HT1080 (cell line): ENCODE measurements around the gene DTHD1. TPM values are rescaled to one million over a fixed set of nuclear protein-coding genes. Genes with fewer than 3 reads are reported as not detected.

ENCODE experiments used
- DNase-seq: peaks from one replicate; pipeline ENCODE4 v3.0.0-alpha.2; 2015; ENCODE audit warnings: low read depth
- polyA plus RNA-seq, 2 experiments: library from polyadenylated mRNA; depleted of rRNA; stranded (reverse); fragments of >200 nt; gene quantifications; 2 replicates each; pipeline ENCODE4 v1.2.3, GENCODE V29; 2015
- total RNA-seq: library from RNA; depleted of rRNA; stranded (reverse); fragments of >200 nt; shearing (Covaris generic); gene quantifications from 2 replicates; pipeline ENCODE4 v1.2.3, GENCODE V29; 2014; rRNA removed

Gene DTHD1
- not detected in 2 replicates for total RNA-seq
- not detected in 2 replicates for polyA plus RNA-seq (2015; cell fraction: cytosol; rRNA removed)
- polyA plus RNA-seq (2015; cell fraction: nucleus; rRNA removed), result not detected in 2 replicates

GRCh38 chr4:36281384-36282106, at the start of gene DTHD1:
TSS of gene DTHD1 (plus strand) at chr4:36281616. CDS start at chr4:36281759, 143 bp downstream.
- DNase-seq, result no peak

GRCh38 chr4:36233567-36234266, 47.7 kb upstream of the DTHD1 start:
- DNase-seq, result no peak

- peak; percentile 73 for DNase-seq
These were observed 46.1 kb upstream of the DTHD1 start for GRCh38 chr4:36235306-36235705.

DNA sequence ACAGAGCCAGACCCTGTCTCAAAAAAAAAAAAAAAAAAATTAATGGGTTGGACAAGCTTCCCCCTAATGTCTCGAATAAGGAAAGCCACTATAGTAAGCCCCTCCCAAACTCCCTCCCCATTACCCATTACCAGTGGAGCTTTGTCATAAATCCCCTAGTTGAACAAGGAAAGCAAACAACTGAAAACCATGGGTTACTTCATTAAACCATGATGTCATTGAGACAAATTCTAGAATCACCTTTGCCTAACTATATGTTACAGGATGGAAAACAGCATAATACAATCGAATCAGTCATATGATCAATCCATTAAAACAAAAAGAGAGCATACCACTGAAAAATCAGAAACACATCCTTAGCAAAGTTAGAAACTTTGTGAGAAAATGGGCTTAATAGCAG, 45.3 kb upstream of the DTHD1 start:
- DNase-seq, result no peak

DNA sequence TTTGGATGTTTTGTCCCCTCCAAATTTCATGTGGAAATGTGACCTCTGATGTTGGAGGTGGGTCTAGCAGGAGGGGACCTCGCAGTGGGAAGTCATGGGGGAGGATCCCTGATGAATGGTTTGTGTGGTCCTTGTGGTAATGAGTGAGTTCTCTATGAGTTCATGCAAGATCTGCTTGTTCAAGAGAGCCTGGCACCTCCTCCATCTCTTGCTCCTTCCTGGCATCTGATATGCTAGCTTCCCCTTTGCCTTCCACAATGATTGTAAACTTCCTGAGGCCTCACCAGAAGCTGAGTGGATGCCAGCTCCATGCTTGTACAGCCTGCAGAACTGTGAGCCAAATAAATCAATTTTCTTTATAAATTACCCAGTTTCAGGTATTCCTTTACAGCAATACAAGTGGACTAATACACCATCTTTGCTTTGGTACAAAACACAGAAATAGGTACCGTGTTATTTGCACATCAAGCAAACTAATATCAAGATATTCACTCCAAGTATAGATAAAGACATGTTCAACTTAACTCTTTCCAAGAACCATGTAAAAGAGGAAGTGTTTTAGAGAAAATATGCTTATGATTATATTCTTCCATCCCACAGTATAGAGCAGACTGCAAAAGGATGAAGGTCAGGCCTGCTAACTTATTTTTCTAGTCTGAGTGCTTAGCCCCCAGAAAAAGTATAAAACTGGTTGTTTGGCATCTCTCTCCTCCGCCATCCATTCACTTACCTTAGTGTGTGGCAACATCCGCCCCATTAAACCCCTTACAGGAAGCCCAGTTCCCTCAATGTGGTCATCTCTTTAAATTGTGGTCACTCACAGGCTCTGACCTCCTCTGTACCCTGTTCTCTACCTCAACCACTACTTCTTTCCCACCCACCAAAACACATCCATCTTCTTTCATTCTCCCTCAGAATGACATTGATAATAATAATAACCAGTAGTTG, 43.8 kb upstream of the DTHD1 start:
- DNase-seq, result no peak

- no peak for DNase-seq
These were observed 39.6 kb upstream of the DTHD1 start for GRCh38 chr4:36241771-36242170.

GRCh38 chr4:36242629-36243354, 38.6 kb upstream of the DTHD1 start:
- no peak for DNase-seq

DNA sequence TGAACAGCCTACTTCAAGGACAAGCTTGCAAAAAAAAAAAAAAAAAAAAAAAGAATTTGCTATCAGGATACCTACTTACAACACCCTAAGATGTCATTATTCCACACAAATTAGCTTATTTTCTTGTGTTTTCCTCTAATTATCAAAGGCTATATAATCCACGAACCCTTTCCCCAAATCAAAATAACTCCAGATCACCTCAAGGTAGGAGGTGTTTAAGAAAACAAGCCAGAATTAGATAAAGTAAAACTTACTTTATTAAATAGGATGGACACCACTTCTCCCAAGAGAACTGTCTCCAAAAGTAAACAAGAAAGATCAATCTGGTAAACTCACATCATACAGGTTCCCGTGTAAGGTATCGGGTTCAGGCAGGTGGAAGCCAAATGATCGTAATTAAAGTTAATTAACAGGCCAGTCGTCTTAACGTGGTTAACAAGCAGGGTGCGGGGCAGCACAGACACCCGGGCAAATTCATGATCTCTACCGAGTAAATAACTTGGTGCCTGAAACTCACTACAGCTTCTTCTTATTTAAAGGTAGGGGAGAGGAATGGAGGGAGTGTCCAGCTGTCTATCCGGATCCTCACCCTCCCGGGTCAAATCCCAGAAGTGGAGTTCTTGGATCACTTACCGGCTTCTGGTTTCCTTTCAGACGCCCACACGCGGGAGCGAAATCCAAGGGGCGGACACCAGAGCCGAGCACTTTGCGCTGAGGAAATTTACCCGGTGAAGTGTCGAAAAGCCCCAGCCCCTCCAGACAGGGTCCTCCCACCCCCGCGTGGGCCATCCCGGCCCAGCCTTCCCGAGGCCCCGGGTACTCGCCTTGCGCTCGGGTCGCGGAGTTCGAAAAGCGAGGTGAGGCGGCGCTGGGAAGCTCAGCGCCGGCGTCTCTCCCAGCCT, 37.8 kb upstream of the DTHD1 start:
- peak; percentile 18 for DNase-seq

DNA sequence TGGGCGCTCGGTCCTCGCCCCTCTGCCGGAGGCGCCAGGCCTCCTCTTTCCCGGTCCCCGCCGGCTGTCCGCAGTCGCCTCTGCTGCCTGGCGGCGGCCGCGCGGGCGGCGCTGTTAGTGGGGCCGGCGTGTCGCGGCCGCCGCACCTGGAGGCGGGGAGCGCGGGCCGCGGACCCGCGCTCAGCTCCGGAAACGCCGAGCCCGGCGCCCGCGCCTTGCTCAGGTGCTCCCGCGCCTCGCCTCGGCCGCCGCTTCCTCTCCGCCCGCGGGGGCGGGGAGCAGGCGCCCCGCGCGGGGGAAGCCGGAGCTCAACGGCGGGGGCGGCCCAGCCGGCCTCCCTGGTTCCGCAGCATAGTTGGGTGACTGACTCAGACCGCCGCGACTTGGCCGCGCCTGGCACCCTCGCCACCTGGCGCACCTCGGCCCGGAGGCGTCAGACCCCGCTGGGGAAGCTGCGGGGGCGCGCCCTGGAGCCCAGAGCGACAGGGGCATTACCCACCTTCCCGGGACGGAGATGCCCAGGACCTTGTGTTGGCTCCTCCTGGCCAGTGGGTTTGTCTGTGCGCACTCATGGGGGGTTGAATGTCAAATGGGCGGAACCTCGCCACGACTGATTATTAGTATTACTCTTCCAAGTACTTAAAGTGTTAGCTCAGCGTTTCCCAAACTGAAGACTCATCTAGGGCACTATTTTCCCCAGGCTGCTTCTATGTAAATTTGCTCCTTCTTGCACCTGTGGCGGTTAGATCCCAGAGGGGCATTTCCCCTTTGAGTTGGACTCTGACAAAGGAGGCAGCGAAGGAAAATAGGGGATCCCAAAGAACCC, 36.9 kb upstream of the DTHD1 start, which contains the start of gene ARAP2:
Gene ARAP2, minus strand, starts transcription at position 258 of the 826 bp plus-strand sequence. CDS start 15,028 bp downstream, outside the sequence.
- DNase-seq, result peak; percentile 32

DNA sequence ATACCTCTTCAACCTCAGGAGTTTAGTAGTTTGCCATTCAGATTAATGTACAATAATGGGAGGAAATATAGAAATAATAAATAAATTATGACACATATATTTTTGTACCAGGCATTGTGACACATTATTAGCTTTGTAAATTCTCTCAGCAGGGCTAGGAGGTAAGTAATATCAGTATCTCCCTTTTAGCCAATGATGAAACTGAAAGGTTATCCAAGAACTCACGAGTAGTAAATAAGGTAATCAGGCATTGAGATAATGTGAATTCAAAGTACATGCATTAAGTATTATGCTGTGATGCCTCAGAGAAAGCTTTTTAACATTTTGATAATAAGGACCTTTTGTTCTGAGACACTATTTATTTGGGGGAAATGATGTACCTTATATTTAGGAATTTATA, 31.8 kb upstream of the DTHD1 start:
- no peak for DNase-seq

DNA sequence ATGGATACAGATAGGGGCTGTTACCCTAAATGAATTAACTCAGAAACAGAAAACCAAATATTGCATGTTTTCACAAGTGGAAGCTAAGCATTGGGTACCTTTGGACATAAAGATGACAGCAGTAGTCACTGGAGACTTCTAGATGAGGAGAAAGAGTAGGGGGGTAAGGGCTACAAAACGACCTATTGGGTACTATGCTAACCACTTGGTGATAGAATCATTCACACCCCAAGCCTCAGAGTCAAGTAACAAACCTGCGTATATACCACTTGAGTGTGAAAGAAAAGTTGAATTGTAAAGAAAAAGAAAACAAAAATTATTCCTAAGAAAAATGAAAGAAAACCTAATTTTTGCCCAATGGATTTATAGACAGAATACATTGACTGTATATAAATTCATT, 29.4 kb upstream of the DTHD1 start:
- DNase-seq, result no peak

DNA sequence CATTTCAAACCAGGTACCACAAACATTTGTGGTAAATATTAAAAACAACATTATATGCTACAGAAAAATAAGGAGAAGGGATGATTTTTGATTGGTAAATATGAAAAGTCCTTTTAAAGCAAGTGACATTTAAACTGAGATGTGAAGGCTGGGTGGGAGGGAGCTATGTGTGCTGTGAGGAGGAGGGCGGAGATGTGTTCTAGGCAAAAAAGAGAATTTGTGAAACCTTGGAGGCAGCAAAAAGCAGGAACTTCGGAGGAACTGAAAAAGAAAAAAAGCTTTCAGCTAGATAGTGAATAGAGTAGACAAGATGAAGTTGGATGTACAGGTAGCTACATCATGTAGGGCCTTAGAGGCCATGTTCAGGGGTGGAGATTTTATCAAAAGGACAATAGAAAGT, 27.0 kb upstream of the DTHD1 start:
- DNase-seq, result no peak

GRCh38 chr4:36255577-36255976, 25.8 kb upstream of the DTHD1 start:
- no peak for DNase-seq

- no peak for DNase-seq
These were observed 25.0 kb upstream of the DTHD1 start for GRCh38 chr4:36256398-36256891.

GRCh38 chr4:36260731-36261130, 20.7 kb upstream of the DTHD1 start:
- DNase-seq, result no peak

GRCh38 chr4:36264207-36264826, 17.1 kb upstream of the DTHD1 start:
- DNase-seq, result no peak

- DNase-seq, result no peak
These were observed 13.7 kb upstream of the DTHD1 start for GRCh38 chr4:36267486-36268268.
